DMS53 treated with DMSO at 0.1 percent for 48 hours (cell line): ENCODE measurements around the gene TMEM131.
"Not testable (repeated sequence)": the region's sequence is repeated elsewhere in the genome, so short reads cannot be mapped to it uniquely, and the experiment has no call there.

Experiments
- DNase-seq: peaks from one replicate; lab custom pipeline; 2025; ENCODE audit not compliant: unreplicated experiment; lab: John Stamatoyannopoulos, UW

The TMEM131 gene

GRCh38 chr2:98025481-98026037 lies 29.8 kb upstream of the TMEM131 start:
- DNase-seq = no peak

- DNase-seq = not testable (repeated sequence)
Measured at GRCh38 chr2:98022067-98022466, 26.3 kb upstream of the TMEM131 start.

- no peak for DNase-seq
Measured at GRCh38 chr2:98020992-98021713, 25.4 kb upstream of the TMEM131 start.

GRCh38 chr2:98020516-98020915 lies 24.8 kb upstream of the TMEM131 start:
- DNase-seq = no peak

GRCh38 chr2:98016908-98017670 lies 21.3 kb upstream of the TMEM131 start:
- DNase-seq = no peak

GRCh38 chr2:98015671-98016070 lies 19.9 kb upstream of the TMEM131 start:
- DNase-seq = no peak

GRCh38 chr2:98014379-98014778 lies 18.6 kb upstream of the TMEM131 start:
- no peak for DNase-seq

- DNase-seq = no peak
Measured at GRCh38 chr2:98013407-98014042, 17.8 kb upstream of the TMEM131 start.

GRCh38 chr2:98012561-98012991 lies 16.8 kb upstream of the TMEM131 start:
- no peak for DNase-seq

- DNase-seq = no peak
Measured at GRCh38 chr2:98009887-98010760, 14.4 kb upstream of the TMEM131 start.

GRCh38 chr2:98008415-98008814 lies 12.7 kb upstream of the TMEM131 start:
- no peak for DNase-seq

GRCh38 chr2:98006378-98006777 lies 10.6 kb upstream of the TMEM131 start:
- DNase-seq = no peak

GRCh38 chr2:98004613-98005012 lies 8.9 kb upstream of the TMEM131 start:
- DNase-seq = no peak

- DNase-seq = no peak
Measured at GRCh38 chr2:98004047-98004446, 8.3 kb upstream of the TMEM131 start.

- DNase-seq = no peak
Measured at GRCh38 chr2:97999536-97999935, 3.8 kb upstream of the TMEM131 start.

- peak; percentile 87 for DNase-seq
Measured at GRCh38 chr2:97998431-97999005, 2.8 kb upstream of the TMEM131 start.

GRCh38 chr2:97997784-97998392 lies 2.1 kb upstream of the TMEM131 start:
- peak; percentile 99 for DNase-seq

GRCh38 chr2:97996679-97997078 lies 931 bp upstream of the TMEM131 start:
- no peak for DNase-seq

GRCh38 chr2:97995026-97995733 lies 568 bp downstream of the TMEM131 start:
- DNase-seq = peak; percentile 87
